ENCODE measurements around the gene HINT1. TPM values are rescaled to one million over a fixed set of nuclear protein-coding genes. Genes with fewer than 3 reads are reported as not detected.

Gene HINT1
- total and polyA plus RNA-seq, 9 of the 15 experiments (the other 6 are each of a cell fraction or from before 2014, with no cell fraction given) = 296 to 1,027 (median 500) TPM

DNA sequence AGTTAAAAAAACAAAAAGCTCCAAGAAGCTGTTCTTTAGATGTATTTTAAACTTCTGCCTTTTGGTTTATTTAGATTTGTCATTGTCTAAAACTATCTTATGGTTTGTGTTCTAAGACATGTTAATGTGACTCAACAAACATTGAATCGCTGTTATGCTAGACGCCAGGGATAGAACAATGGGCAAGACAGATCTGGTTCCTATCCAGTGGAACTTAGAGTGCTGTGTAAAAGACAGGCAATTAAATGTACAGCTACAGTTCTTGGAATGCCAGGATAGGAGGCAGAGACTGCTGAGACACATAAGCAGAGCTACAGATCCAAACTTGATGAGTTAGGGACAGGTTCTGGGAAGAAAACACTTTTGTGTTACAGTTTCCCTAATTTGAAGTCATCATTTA lies 28.1 kb upstream of the HINT1 start:
- no peaks in the 10 kb centered on the region for H3K4me1 ChIP-seq (replicated peaks in 1 of 2; ENCODE audit: control insufficient read depth in 2 of 2, insufficient read depth in 2 of 2, low read length in 2 of 2)
- POLR2A ChIA-PET = interaction anchor here (1.0 kb wide), 1 partner anchor 14 kb away, joined by 3 read pairs; no protein-coding TSS in a partner anchor
- no peaks in the 10 kb centered on the region for H4K20me1 ChIP-seq (replicated peaks; ENCODE audit: control insufficient read depth, insufficient read depth, low read length)
- in situ Hi-C loops (cut with MboI) (no loop called here), intact Hi-C loops (cut with micrococcal nuclease) (no loop called here)
- H3K27ac ChIP-seq (ENCODE audit: extremely low read depth, low read depth, low read length) = no peak overlapping the region
- ATAC-seq (no peak), FAIRE-seq (no peak), DNase-seq (ENCODE audit: extremely low read depth in 1 of 4, low spot score in 3 of 4) (no peak)
- H3K4me3 ChIP-seq = no peak overlapping the region
- no peaks in the 10 kb centered on the region for H3K27me3 ChIP-seq (ENCODE audit: control insufficient read depth in 2 of 2, insufficient read depth in 2 of 2, low read length in 2 of 2)
- no peaks in the 10 kb centered on the region for H3K9me1 ChIP-seq (ENCODE audit: control insufficient read depth, insufficient read depth, low read length)
- TF ChIP-seq XRCC5 (IDR thresholded peaks at IDR 0.05; ENCODE audit: low read depth, low read length) (no peak), ZNF217 (CRISPR knock-in tag; IDR thresholded peaks at IDR 0.05) (no peak), BDP1 (IDR thresholded peaks at IDR 0.05; ENCODE audit: insufficient read depth, insufficient read length) (no peak), CBFA2T3 (IDR thresholded peaks at IDR 0.05) (no peak), POLR2H (tag; IDR thresholded peaks at IDR 0.05; ENCODE audit: low read depth) (no peak), SREBF2 (CRISPR knock-in tag; IDR thresholded peaks at IDR 0.05) (no peak), COPS2 (conservative IDR thresholded peaks at IDR 0.05) (no peak), RNF219 (CRISPR knock-in tag; IDR thresholded peaks at IDR 0.05) (no peak), L3MBTL2 (IDR thresholded peaks at IDR 0.05) (no peak), POU5F1 (IDR thresholded peaks at IDR 0.05; ENCODE audit: borderline replicate concordance, low read depth, low read length, partially characterized antibody) (no peak), DDX20 (tag; IDR thresholded peaks at IDR 0.05; ENCODE audit: low read depth) (no peak), RBFOX2 (IDR thresholded peaks at IDR 0.05; ENCODE audit: low read depth, low read length) (no peak), CSDE1 (IDR thresholded peaks at IDR 0.05) (no peak), SOX6 (IDR thresholded peaks at IDR 0.05) (no peak)
- TF ChIP-seq, protein P1, sequence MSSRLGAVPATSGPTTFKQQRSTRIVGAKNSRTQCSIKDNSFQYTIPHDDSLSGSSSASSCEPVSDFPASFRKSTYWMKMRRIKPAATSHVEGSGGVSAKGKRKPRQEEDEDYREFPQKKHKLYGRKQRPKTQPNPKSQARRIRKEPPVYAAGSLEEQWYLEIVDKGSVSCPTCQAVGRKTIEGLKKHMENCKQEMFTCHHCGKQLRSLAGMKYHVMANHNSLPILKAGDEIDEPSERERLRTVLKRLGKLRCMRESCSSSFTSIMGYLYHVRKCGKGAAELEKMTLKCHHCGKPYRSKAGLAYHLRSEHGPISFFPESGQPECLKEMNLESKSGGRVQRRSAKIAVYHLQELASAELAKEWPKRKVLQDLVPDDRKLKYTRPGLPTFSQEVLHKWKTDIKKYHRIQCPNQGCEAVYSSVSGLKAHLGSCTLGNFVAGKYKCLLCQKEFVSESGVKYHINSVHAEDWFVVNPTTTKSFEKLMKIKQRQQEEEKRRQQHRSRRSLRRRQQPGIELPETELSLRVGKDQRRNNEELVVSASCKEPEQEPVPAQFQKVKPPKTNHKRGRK (tag; IDR thresholded peaks at IDR 0.05) = no peak
- no peak overlapping the region for H3K4me2 ChIP-seq (ENCODE audit: insufficient read depth, low read length)
- no TSS peak for BruUV-seq (replicated peaks)
- H2AFZ ChIP-seq (ENCODE audit: low read depth, low read length) = no peak overlapping the region
- CTCF ChIA-PET (ENCODE audit: low intra/inter-chr PET ratio) = no interaction called here
- H3K9ac ChIP-seq (ENCODE audit: insufficient read depth in 1 of 2, low read depth in 2 of 2, low read length in 2 of 2) = no peak overlapping the region
- 83% methylated on average over 2 of the region's 2 CpGs for WGBS (ENCODE audit: insufficient coverage, low coverage, missing lambda C conversion rate)
- H3K79me2 ChIP-seq (ENCODE audit: control insufficient read depth, insufficient read depth, low read length) = no peaks in the 10 kb centered on the region
- H3K9me3 ChIP-seq (replicated peaks; ENCODE audit: control insufficient read depth, insufficient read depth, low read depth, low read length) = no peaks in the 10 kb centered on the region
- peaks cover 33% of the 10 kb centered on the region for H3K36me3 ChIP-seq (ENCODE audit: control insufficient read depth, insufficient read depth, low read length)

Data from K562 (cell line).